ENCODE measurements around the gene B3GNT7. TPM values are rescaled to one million over a fixed set of nuclear protein-coding genes. Genes with fewer than 3 reads are reported as not detected.

B3GNT7 gene
- polyA plus RNA-seq, 1 donor (not counting 4 experiments of a cell fraction or from before 2014, with no cell fraction given): not detected

- H3K27me3 ChIP-seq (ENCODE audit: control insufficient read depth, extremely low read depth, insufficient read depth, low read length): no peaks in the 10 kb centered on the region
- DNase-seq (ENCODE audit: low read depth, low spot score) (no peak), FAIRE-seq (no peak)
- no peaks in the 10 kb centered on the region for H3K9me3 ChIP-seq (ENCODE audit: control insufficient read depth, low read depth, low read length)
- no peak for TF ChIP-seq EZH2 (IDR thresholded peaks at IDR 0.05; ENCODE audit: low read length)
- no peak for TF ChIP-seq CTCF (optimal IDR thresholded peaks at IDR 0.05 in 1 of 3, IDR thresholded peaks at IDR 0.05 in 1 of 3, conservative IDR thresholded peaks at IDR 0.05 in 1 of 3; ENCODE audit: extremely low read depth in 1 of 3, insufficient read depth in 2 of 3, low read length in 3 of 3)
- H3K4me2 ChIP-seq (ENCODE audit: control insufficient read depth, extremely low read depth, insufficient read depth, low read depth, low read length): no peak overlapping the region
- dilution Hi-C loops (cut with MboI; ENCODE audit: extremely low pct_ligation_motif_present, low sequenced_read_pairs): no loop called here
- H3K79me2 ChIP-seq (ENCODE audit: control insufficient read depth, insufficient read depth, low read length): no peaks in the 10 kb centered on the region
- no peak overlapping the region for H3K4me3 ChIP-seq (ENCODE audit: control insufficient read depth in 2 of 3, extremely low read depth in 1 of 3, insufficient read depth in 2 of 3, low read depth in 1 of 3, low read length in 3 of 3)
- H4K20me1 ChIP-seq (ENCODE audit: control insufficient read depth, extremely low read depth, insufficient read depth, low read length): no peaks in the 10 kb centered on the region
- H2AFZ ChIP-seq (ENCODE audit: control insufficient read depth, low read length): no peak overlapping the region
- no peaks in the 10 kb centered on the region for H3K36me3 ChIP-seq (ENCODE audit: control insufficient read depth in 2 of 2, extremely low read depth in 1 of 2, insufficient read depth in 2 of 2, low read length in 2 of 2)
- peaks cover 2% of the 10 kb centered on the region for H3K4me1 ChIP-seq (ENCODE audit: control insufficient read depth, extremely low read depth, insufficient read depth, low read length)
- H3K9me1 ChIP-seq (ENCODE audit: control insufficient read depth, extremely low read depth, insufficient read depth, low read length): no peaks in the 10 kb centered on the region
- no peak overlapping the region for H3K27ac ChIP-seq (ENCODE audit: control insufficient read depth, insufficient read depth, low read length)
- H3K9ac ChIP-seq (ENCODE audit: control insufficient read depth, extremely low read depth, insufficient read depth, low read length): no peak overlapping the region
These were observed 47.9 kb upstream of the B3GNT7 start for GRCh38 chr2:231347638-231348037.

DNA sequence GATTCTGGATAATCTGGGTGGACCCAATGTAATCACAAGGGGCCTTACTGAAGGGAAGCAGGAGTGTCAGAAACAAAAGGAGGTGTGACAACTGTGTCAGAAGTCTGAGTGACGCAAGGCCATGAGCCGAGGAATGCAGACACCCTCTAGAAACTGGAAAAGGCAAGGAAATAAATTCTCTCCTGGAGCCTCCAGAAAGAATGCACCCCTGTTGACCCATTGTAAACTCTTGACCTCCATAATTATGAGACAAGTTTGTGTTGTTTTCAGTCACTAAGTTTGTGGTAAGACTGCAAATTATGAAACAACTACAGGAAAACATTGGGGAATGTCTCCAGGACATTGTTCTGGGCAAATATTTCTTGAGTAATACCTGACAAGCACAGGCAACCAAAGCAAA, 47.3 kb upstream of the B3GNT7 start:
- no peak overlapping the region for H3K4me2 ChIP-seq (ENCODE audit: control insufficient read depth, extremely low read depth, insufficient read depth, low read depth, low read length)
- no peaks in the 10 kb centered on the region for H3K9me1 ChIP-seq (ENCODE audit: control insufficient read depth, extremely low read depth, insufficient read depth, low read length)
- no peak for FAIRE-seq
- no peak for DNase-seq (ENCODE audit: low read depth, low spot score)
- H3K27ac ChIP-seq (ENCODE audit: control insufficient read depth, insufficient read depth, low read length): no peak overlapping the region
- H3K9ac ChIP-seq (ENCODE audit: control insufficient read depth, extremely low read depth, insufficient read depth, low read length): no peak overlapping the region
- H4K20me1 ChIP-seq (ENCODE audit: control insufficient read depth, extremely low read depth, insufficient read depth, low read length): no peaks in the 10 kb centered on the region
- no peaks in the 10 kb centered on the region for H3K27me3 ChIP-seq (ENCODE audit: control insufficient read depth, extremely low read depth, insufficient read depth, low read length)
- TF ChIP-seq EZH2 (IDR thresholded peaks at IDR 0.05; ENCODE audit: low read length) (no peak), CTCF (optimal IDR thresholded peaks at IDR 0.05 in 1 of 3, IDR thresholded peaks at IDR 0.05 in 1 of 3, conservative IDR thresholded peaks at IDR 0.05 in 1 of 3; ENCODE audit: extremely low read depth in 1 of 3, insufficient read depth in 2 of 3, low read length in 3 of 3) (no peak)
- no peaks in the 10 kb centered on the region for H3K9me3 ChIP-seq (ENCODE audit: control insufficient read depth, low read depth, low read length)
- dilution Hi-C loops (cut with MboI; ENCODE audit: extremely low pct_ligation_motif_present, low sequenced_read_pairs): no loop called here
- H3K79me2 ChIP-seq (ENCODE audit: control insufficient read depth, insufficient read depth, low read length): no peaks in the 10 kb centered on the region
- no peak overlapping the region for H2AFZ ChIP-seq (ENCODE audit: control insufficient read depth, low read length)
- H3K4me1 ChIP-seq (ENCODE audit: control insufficient read depth, extremely low read depth, insufficient read depth, low read length): peaks cover 2% of the 10 kb centered on the region
- no peaks in the 10 kb centered on the region for H3K36me3 ChIP-seq (ENCODE audit: control insufficient read depth in 2 of 2, extremely low read depth in 1 of 2, insufficient read depth in 2 of 2, low read length in 2 of 2)
- H3K4me3 ChIP-seq (ENCODE audit: control insufficient read depth in 2 of 3, extremely low read depth in 1 of 3, insufficient read depth in 2 of 3, low read depth in 1 of 3, low read length in 3 of 3): no peak overlapping the region

All from keratinocyte (primary cell).